ENCODE data around the gene SKAP2. TPM values are rescaled to one million over a fixed set of nuclear protein-coding genes. Genes with fewer than 3 reads are reported as not detected.

The SKAP2 gene
- total RNA-seq, 1 experiment from 2014 or later = 9.6 TPM

- H3K4me3 ChIP-seq (ENCODE audit: low read length) = no peak overlapping the region
- no peaks in the 10 kb centered on the region for H3K79me2 ChIP-seq (ENCODE audit: low read length)
- intact Hi-C loops (cut with micrococcal nuclease) = no loop called here
- no peak for DNase-seq
- no peak for TF ChIP-seq CTCF (conservative IDR thresholded peaks at IDR 0.05; ENCODE audit: low read depth, low read length)
- no peak for TF ChIP-seq EZH2 (IDR thresholded peaks at IDR 0.05; ENCODE audit: low read length, unreplicated experiment)
- TF ChIP-seq EZH2phosphoT487 (IDR thresholded peaks at IDR 0.05; ENCODE audit: borderline replicate concordance, low read length) = no peak
- ATAC-seq = no peak
- H3K4me2 ChIP-seq (ENCODE audit: low read length) = no peak overlapping the region
- no peaks in the 10 kb centered on the region for H3F3A ChIP-seq (ENCODE audit: low read length, unreplicated experiment)
- H3K9me2 ChIP-seq (replicated peaks; ENCODE audit: low read length) = no peaks in the 10 kb centered on the region
- no peaks in the 10 kb centered on the region for H4K20me1 ChIP-seq (ENCODE audit: low read length)
- H3K9me3 ChIP-seq (ENCODE audit: low read length) = no peaks in the 10 kb centered on the region
- POLR2A ChIA-PET (ENCODE audit: unreplicated experiment) = no interaction called here
- H3K36me3 ChIP-seq (ENCODE audit: low read depth, low read length) = no peaks in the 10 kb centered on the region
- peaks cover 34% of the 10 kb centered on the region for H3K4me1 ChIP-seq (ENCODE audit: insufficient read depth, low read length)
- CTCF ChIA-PET = no interaction called here
- H3K9ac ChIP-seq (ENCODE audit: low read length) = no peak overlapping the region
- BruUV-seq (replicated peaks) = no TSS peak
- no peaks in the 10 kb centered on the region for H3K27me3 ChIP-seq (ENCODE audit: low read length)
- H2AFZ ChIP-seq (ENCODE audit: low read length) = no peak overlapping the region
- no peak overlapping the region for H3K27ac ChIP-seq (ENCODE audit: low read length)
These were observed 163.5 kb downstream of the SKAP2 start for GRCh38 chr7:26700893-26701292.

- H3K36me3 ChIP-seq (ENCODE audit: low read depth, low read length) = no peaks in the 10 kb centered on the region
- H3K4me3 ChIP-seq (ENCODE audit: low read length) = no peak overlapping the region
- ATAC-seq (no peak), DNase-seq (no peak)
- H3K79me2 ChIP-seq (ENCODE audit: low read length) = no peaks in the 10 kb centered on the region
- H3K9me2 ChIP-seq (replicated peaks; ENCODE audit: low read length) = no peaks in the 10 kb centered on the region
- BruUV-seq (replicated peaks) = no TSS peak
- no peaks in the 10 kb centered on the region for H3K9me3 ChIP-seq (ENCODE audit: low read length)
- H3K4me1 ChIP-seq (ENCODE audit: insufficient read depth, low read length) = peaks cover 30% of the 10 kb centered on the region
- no peak overlapping the region for H3K27ac ChIP-seq (ENCODE audit: low read length)
- no peak for TF ChIP-seq EZH2 (IDR thresholded peaks at IDR 0.05; ENCODE audit: low read length, unreplicated experiment)
- no peak for TF ChIP-seq CTCF (conservative IDR thresholded peaks at IDR 0.05; ENCODE audit: low read depth, low read length)
- TF ChIP-seq EZH2phosphoT487 (IDR thresholded peaks at IDR 0.05; ENCODE audit: borderline replicate concordance, low read length) = no peak
- H3K27me3 ChIP-seq (ENCODE audit: low read length) = no peaks in the 10 kb centered on the region
- intact Hi-C loops (cut with micrococcal nuclease) = no loop called here
- 0 out of 2 replicates have a peak overlapping the region, but pooled peaks have one; percentile 9 for H3K4me2 ChIP-seq (ENCODE audit: low read length)
- ChIA-PET CTCF (interaction anchor here (1.0 kb wide), 2 partner anchors 332 to 451 kb away, joined by 3 read pairs; no protein-coding TSS in a partner anchor), POLR2A (ENCODE audit: unreplicated experiment) (interaction anchor here (0.7 kb wide), 1 partner anchor 614 kb away, joined by 5 read pairs; no protein-coding TSS in a partner anchor)
- no peaks in the 10 kb centered on the region for H3F3A ChIP-seq (ENCODE audit: low read length, unreplicated experiment)
- no peak overlapping the region for H2AFZ ChIP-seq (ENCODE audit: low read length)
- no peak overlapping the region for H3K9ac ChIP-seq (ENCODE audit: low read length)
- H4K20me1 ChIP-seq (ENCODE audit: low read length) = no peaks in the 10 kb centered on the region
These were observed 164.0 kb downstream of the SKAP2 start for GRCh38 chr7:26700386-26700785.

- Histone ChIP-seq H3K4me3 (ENCODE audit: low read length) (no peak overlapping the region), H2AFZ (ENCODE audit: low read length) (no peak overlapping the region), H3K9ac (ENCODE audit: low read length) (no peak overlapping the region), H3F3A (ENCODE audit: low read length, unreplicated experiment) (no peaks in the 10 kb centered on the region), H3K4me2 (ENCODE audit: low read length) (0 out of 2 replicates have a peak overlapping the region, but pooled peaks have one; percentile 9), H3K9me3 (ENCODE audit: low read length) (no peaks in the 10 kb centered on the region), H3K9me2 (replicated peaks; ENCODE audit: low read length) (no peaks in the 10 kb centered on the region), H3K79me2 (ENCODE audit: low read length) (no peaks in the 10 kb centered on the region), H3K27me3 (ENCODE audit: low read length) (no peaks in the 10 kb centered on the region), H3K27ac (ENCODE audit: low read length) (peak overlapping the region; percentile 70), H3K4me1 (ENCODE audit: insufficient read depth, low read length) (peaks cover 24% of the 10 kb centered on the region), H3K36me3 (ENCODE audit: low read depth, low read length) (no peaks in the 10 kb centered on the region), H4K20me1 (ENCODE audit: low read length) (no peaks in the 10 kb centered on the region)
- ATAC-seq = peak; percentile 75
- peak; percentile 68 for DNase-seq
- no TSS peak for BruUV-seq (replicated peaks)
- CTCF ChIA-PET = interaction anchor here (1.0 kb wide), 2 partner anchors 331 to 451 kb away, joined by 3 read pairs; no protein-coding TSS in a partner anchor
- POLR2A ChIA-PET (ENCODE audit: unreplicated experiment) = interaction anchor here (0.7 kb wide), 1 partner anchor 614 kb away, joined by 5 read pairs; no protein-coding TSS in a partner anchor
- intact Hi-C loops (cut with micrococcal nuclease) = no loop called here
- TF ChIP-seq EZH2phosphoT487 (IDR thresholded peaks at IDR 0.05; ENCODE audit: borderline replicate concordance, low read length) (no peak), EZH2 (IDR thresholded peaks at IDR 0.05; ENCODE audit: low read length, unreplicated experiment) (no peak), CTCF (conservative IDR thresholded peaks at IDR 0.05; ENCODE audit: low read depth, low read length) (no peak)
These were observed 164.6 kb downstream of the SKAP2 start for GRCh38 chr7:26699766-26700165.
